ENCODE results near the gene MRPL42. TPM values are rescaled to one million over a fixed set of nuclear protein-coding genes. Genes with fewer than 3 reads are reported as not detected.

Gene MRPL42
- total RNA-seq, 1 experiment from 2014 or later: 121 TPM

DNA sequence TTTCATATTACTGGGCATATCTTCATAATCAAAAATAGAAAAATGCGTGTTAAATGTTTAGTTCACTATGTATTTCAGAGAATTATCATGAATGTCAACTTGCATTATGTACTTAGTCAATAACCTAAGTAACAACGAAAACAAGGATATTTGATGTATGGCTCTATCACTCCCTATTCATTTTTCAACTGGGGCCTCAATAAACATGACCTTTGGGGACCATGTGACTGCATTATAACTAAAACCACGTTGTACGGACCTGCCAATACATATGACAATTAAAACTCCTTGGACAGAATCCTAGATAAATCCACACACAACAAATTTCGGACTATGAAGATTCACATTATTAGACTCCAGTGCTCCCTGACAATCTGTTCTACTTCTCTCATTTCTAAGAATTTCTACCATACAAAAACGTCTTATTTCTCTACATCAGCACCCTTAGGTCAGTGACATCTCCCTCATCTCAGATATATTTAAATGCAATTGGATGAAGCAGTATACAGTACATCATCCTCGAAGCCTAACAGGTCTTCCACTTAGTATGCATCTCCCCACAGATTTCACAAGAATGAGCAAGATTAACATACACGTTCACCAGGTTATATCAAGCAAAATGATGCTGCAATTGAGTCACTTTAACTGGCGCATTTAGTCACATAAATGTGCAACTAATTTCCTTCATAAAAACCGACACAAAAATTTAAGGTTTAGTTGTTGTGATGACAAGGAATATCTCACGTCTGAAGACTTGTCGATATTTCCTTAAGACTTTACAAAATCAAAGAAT lies 27.1 kb upstream of the MRPL42 start (continued):
- TF ChIP-seq, protein P1, sequence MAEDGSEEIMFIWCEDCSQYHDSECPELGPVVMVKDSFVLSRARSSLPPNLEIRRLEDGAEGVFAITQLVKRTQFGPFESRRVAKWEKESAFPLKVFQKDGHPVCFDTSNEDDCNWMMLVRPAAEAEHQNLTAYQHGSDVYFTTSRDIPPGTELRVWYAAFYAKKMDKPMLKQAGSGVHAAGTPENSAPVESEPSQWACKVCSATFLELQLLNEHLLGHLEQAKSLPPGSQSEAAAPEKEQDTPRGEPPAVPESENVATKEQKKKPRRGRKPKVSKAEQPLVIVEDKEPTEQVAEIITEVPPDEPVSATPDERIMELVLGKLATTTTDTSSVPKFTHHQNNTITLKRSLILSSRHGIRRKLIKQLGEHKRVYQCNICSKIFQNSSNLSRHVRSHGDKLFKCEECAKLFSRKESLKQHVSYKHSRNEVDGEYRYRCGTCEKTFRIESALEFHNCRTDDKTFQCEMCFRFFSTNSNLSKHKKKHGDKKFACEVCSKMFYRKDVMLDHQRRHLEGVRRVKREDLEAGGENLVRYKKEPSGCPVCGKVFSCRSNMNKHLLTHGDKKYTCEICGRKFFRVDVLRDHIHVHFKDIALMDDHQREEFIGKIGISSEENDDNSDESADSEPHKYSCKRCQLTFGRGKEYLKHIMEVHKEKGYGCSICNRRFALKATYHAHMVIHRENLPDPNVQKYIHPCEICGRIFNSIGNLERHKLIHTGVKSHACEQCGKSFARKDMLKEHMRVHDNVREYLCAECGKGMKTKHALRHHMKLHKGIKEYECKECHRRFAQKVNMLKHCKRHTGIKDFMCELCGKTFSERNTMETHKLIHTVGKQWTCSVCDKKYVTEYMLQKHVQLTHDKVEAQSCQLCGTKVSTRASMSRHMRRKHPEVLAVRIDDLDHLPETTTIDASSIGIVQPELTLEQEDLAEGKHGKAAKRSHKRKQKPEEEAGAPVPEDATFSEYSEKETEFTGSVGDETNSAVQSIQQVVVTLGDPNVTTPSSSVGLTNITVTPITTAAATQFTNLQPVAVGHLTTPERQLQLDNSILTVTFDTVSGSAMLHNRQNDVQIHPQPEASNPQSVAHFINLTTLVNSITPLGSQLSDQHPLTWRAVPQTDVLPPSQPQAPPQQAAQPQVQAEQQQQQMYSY (CRISPR knock-in tag; IDR thresholded peaks at IDR 0.05): no peak
- TF ChIP-seq, protein P2, sequence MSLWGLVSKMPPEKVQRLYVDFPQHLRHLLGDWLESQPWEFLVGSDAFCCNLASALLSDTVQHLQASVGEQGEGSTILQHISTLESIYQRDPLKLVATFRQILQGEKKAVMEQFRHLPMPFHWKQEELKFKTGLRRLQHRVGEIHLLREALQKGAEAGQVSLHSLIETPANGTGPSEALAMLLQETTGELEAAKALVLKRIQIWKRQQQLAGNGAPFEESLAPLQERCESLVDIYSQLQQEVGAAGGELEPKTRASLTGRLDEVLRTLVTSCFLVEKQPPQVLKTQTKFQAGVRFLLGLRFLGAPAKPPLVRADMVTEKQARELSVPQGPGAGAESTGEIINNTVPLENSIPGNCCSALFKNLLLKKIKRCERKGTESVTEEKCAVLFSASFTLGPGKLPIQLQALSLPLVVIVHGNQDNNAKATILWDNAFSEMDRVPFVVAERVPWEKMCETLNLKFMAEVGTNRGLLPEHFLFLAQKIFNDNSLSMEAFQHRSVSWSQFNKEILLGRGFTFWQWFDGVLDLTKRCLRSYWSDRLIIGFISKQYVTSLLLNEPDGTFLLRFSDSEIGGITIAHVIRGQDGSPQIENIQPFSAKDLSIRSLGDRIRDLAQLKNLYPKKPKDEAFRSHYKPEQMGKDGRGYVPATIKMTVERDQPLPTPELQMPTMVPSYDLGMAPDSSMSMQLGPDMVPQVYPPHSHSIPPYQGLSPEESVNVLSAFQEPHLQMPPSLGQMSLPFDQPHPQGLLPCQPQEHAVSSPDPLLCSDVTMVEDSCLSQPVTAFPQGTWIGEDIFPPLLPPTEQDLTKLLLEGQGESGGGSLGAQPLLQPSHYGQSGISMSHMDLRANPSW (CRISPR knock-in tag; conservative IDR thresholded peaks at IDR 0.05; ENCODE audit: low read depth): no peak
- TF ChIP-seq FOXP1 (CRISPR knock-in tag; IDR thresholded peaks at IDR 0.05; ENCODE audit: borderline replicate concordance) (no peak), FOXK1 (CRISPR knock-in tag; IDR thresholded peaks at IDR 0.05) (no peak), ATF1 (CRISPR knock-in tag; IDR thresholded peaks at IDR 0.05) (no peak), GTF2I (CRISPR knock-in tag; conservative IDR thresholded peaks at IDR 0.05) (no peak), IRF2 (CRISPR knock-in tag; IDR thresholded peaks at IDR 0.05; ENCODE audit: borderline replicate concordance, low read depth) (no peak), ZNF423 (CRISPR knock-in tag; IDR thresholded peaks at IDR 0.05) (no peak), ZNF396 (CRISPR knock-in tag; IDR thresholded peaks at IDR 0.05; ENCODE audit: borderline replicate concordance) (no peak)
- TF ChIP-seq, protein P3, sequence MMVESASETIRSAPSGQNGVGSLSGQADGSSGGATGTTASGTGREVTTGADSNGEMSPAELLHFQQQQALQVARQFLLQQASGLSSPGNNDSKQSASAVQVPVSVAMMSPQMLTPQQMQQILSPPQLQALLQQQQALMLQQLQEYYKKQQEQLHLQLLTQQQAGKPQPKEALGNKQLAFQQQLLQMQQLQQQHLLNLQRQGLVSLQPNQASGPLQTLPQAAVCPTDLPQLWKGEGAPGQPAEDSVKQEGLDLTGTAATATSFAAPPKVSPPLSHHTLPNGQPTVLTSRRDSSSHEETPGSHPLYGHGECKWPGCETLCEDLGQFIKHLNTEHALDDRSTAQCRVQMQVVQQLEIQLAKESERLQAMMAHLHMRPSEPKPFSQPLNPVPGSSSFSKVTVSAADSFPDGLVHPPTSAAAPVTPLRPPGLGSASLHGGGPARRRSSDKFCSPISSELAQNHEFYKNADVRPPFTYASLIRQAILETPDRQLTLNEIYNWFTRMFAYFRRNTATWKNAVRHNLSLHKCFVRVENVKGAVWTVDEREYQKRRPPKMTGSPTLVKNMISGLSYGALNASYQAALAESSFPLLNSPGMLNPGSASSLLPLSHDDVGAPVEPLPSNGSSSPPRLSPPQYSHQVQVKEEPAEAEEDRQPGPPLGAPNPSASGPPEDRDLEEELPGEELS (CRISPR knock-in tag; IDR thresholded peaks at IDR 0.05): no peak
- TF ChIP-seq, protein P4, sequence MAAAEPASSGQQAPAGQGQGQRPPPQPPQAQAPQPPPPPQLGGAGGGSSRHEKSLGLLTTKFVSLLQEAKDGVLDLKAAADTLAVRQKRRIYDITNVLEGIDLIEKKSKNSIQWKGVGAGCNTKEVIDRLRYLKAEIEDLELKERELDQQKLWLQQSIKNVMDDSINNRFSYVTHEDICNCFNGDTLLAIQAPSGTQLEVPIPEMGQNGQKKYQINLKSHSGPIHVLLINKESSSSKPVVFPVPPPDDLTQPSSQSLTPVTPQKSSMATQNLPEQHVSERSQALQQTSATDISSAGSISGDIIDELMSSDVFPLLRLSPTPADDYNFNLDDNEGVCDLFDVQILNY (CRISPR knock-in tag; IDR thresholded peaks at IDR 0.05): no peak
- TF ChIP-seq, protein P5, sequence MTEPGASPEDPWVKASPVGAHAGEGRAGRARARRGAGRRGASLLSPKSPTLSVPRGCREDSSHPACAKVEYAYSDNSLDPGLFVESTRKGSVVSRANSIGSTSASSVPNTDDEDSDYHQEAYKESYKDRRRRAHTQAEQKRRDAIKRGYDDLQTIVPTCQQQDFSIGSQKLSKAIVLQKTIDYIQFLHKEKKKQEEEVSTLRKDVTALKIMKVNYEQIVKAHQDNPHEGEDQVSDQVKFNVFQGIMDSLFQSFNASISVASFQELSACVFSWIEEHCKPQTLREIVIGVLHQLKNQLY (CRISPR knock-in tag; IDR thresholded peaks at IDR 0.05): no peak
- TF ChIP-seq, protein P6, sequence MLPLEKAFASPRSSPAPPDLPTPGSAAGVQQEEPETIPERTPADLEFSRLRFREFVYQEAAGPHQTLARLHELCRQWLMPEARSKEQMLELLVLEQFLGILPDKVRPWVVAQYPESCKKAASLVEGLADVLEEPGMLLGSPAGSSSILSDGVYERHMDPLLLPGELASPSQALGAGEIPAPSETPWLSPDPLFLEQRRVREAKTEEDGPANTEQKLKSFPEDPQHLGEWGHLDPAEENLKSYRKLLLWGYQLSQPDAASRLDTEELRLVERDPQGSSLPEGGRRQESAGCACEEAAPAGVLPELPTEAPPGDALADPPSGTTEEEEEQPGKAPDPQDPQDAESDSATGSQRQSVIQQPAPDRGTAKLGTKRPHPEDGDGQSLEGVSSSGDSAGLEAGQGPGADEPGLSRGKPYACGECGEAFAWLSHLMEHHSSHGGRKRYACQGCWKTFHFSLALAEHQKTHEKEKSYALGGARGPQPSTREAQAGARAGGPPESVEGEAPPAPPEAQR (CRISPR knock-in tag; IDR thresholded peaks at IDR 0.05): no peak
